Raji (cell line): ENCODE measurements around the gene GJA4.

ENCODE experiments used
- POLR2A ChIP-seq: IDR thresholded peaks from 2 replicates; pipeline ENCODE4 v1.6.1; 2011; ENCODE audit warnings: low read depth, low read length, control low read depth; ENCODE audit not compliant: insufficient read depth

The GJA4 gene

DNA sequence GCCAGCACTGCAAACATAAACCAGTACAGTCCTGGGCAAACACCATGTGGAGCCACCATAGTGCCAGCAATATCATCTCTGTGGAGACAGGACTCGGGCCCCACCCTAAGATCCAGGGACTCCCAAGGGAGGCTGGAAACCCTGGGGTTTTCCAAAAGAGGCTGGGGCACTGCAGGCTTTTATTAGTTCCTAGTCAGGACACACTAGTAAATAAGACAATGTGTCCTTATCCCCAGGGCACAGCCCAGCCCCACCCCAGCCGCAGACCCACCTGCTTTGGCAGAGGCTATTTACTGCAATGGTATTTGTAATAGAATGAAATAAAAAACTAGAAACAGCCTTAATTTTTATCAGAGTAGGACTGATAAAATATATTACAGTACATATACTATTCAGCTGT lies 12.3 kb upstream of the GJA4 start:
- TF ChIP-seq POLR2A = no peak

DNA sequence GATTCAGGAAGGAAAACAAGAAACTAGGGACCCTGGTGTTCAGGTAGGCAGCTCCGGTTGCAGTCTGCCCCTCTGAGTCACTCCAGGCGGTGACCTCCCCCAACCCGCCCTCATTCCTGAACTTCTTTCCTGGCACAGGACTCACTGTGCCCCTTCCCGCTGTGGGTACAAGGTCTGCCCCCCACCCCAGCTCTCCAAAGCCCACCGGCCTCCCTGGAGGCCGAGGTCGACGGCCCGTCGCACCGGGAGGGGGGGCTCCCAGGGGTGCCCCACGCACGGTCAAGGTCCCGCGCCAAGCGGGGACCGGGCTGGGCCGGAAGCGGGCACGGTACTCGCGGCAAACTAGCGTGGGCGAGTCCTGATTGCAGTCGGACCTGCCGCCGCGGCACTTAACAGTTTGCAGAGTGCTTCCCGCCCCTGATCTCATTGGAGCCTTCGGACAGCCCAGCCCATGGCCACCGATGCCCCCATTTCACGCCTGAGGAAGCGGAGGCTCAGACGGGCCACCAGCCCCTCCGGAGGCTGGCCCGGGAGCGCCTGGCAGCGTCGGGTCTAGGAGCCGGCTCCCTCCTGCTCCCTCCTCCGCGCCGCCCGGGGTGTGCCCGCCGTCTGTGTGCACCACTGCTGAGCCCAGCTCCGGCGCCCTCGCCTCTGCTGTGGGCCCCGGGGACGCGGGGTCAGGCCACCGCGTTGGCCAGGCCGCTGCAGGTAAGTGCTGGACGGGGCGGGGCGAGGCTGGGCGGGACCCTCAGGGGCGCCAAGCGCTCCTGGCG lies 11.5 kb upstream of the GJA4 start, which contains the start of gene GJB3:
Gene GJB3, plus strand, starts transcription at position 144 of the 773 bp plus-strand sequence. CDS start 3,549 bp downstream, outside the sequence.
- TF ChIP-seq POLR2A = no peak

DNA sequence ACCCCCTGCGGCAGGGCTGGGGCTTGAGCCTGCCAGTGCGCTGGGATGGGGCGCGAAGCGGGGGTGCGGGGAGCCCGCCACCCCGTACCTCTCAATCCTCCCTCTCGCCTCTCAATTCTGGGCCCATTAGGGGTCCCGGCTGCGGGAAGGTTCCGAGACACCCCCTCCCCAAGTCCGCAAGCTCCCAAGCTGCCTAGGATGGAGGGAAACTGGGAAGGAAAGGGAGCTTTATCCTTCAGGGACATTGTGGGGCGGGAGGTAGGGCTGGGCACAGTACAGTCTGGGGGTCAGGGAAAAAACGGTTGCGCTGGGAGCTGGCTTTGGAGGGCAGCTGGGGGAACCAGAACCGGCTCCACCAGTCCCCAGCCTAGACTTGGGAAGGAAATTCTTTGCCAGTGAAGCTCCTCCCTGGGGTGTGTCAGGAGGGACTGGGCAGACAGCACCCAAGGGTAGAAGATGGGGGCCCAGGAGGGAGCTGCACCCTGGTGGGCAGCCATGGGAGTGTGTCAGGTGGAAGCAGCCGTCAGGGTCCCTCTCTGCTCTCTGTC lies 10.9 kb upstream of the GJA4 start:
- TF ChIP-seq POLR2A = no peak

DNA sequence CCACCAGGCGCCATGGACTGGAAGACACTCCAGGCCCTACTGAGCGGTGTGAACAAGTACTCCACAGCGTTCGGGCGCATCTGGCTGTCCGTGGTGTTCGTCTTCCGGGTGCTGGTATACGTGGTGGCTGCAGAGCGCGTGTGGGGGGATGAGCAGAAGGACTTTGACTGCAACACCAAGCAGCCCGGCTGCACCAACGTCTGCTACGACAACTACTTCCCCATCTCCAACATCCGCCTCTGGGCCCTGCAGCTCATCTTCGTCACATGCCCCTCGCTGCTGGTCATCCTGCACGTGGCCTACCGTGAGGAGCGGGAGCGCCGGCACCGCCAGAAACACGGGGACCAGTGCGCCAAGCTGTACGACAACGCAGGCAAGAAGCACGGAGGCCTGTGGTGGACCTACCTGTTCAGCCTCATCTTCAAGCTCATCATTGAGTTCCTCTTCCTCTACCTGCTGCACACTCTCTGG lies 8.0 kb upstream of the GJA4 start:
- no peak for TF ChIP-seq POLR2A

DNA sequence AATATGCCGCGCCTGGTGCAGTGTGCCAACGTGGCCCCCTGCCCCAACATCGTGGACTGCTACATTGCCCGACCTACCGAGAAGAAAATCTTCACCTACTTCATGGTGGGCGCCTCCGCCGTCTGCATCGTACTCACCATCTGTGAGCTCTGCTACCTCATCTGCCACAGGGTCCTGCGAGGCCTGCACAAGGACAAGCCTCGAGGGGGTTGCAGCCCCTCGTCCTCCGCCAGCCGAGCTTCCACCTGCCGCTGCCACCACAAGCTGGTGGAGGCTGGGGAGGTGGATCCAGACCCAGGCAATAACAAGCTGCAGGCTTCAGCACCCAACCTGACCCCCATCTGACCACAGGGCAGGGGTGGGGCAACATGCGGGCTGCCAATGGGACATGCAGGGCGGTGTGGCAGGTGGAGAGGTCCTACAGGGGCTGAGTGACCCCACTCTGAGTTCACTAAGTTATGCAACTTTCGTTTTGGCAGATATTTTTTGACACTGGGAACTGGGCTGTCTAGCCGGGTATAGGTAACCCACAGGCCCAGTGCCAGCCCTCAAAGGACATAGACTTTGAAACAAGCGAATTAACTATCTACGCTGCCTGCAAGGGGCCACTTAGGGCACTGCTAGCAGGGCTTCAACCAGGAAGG lies 7.4 kb upstream of the GJA4 start:
- no peak for TF ChIP-seq POLR2A

DNA sequence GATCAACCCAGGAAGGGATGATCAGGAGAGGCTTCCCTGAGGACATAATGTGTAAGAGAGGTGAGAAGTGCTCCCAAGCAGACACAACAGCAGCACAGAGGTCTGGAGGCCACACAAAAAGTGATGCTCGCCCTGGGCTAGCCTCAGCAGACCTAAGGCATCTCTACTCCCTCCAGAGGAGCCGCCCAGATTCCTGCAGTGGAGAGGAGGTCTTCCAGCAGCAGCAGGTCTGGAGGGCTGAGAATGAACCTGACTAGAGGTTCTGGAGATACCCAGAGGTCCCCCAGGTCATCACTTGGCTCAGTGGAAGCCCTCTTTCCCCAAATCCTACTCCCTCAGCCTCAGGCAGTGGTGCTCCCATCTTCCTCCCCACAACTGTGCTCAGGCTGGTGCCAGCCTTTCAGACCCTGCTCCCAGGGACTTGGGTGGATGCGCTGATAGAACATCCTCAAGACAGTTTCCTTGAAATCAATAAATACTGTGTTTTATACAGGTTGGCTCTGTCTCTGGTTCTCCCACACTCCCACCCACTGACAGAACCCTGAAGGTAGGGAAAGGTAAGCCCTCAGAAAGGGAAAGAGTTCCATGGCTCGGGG lies 6.8 kb upstream of the GJA4 start:
- TF ChIP-seq POLR2A = no peak

DNA sequence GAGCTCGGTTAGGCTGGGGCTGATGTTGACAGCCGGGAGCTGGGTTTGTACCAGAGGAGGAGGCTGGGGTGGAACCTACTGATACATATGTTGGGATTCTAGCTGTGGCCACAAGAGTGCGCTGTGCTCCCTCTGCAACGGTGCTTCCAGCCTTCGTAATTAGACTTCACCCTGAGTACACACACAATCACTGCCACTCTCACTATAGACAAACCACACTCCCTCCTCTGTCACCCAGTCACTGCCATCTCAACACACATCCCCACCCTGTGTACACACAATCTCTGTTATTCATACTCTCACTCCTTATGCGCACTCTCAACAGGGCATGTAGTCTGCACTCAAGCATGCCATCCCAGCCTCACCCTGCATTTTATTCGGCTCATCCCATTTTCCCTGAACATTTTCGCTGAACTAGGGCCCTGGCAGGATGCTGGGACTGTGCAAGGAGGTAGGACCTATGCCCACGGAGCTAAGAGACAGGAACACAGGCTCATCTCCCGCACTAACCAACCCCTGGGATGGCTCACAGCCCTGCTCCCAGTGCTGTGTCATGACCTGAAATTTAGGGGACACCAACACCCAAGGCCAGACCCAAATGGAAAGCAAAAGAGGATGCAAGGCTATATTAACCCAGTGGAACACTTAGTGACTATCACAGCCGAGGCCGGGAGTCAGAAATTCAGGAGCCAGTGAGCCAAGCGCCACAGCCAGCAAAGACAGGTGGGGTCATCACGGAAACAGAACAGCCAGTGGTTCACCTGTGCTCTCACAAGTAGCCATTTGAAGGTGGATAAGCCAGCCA lies 6.1 kb upstream of the GJA4 start:
- no peak for TF ChIP-seq POLR2A

DNA sequence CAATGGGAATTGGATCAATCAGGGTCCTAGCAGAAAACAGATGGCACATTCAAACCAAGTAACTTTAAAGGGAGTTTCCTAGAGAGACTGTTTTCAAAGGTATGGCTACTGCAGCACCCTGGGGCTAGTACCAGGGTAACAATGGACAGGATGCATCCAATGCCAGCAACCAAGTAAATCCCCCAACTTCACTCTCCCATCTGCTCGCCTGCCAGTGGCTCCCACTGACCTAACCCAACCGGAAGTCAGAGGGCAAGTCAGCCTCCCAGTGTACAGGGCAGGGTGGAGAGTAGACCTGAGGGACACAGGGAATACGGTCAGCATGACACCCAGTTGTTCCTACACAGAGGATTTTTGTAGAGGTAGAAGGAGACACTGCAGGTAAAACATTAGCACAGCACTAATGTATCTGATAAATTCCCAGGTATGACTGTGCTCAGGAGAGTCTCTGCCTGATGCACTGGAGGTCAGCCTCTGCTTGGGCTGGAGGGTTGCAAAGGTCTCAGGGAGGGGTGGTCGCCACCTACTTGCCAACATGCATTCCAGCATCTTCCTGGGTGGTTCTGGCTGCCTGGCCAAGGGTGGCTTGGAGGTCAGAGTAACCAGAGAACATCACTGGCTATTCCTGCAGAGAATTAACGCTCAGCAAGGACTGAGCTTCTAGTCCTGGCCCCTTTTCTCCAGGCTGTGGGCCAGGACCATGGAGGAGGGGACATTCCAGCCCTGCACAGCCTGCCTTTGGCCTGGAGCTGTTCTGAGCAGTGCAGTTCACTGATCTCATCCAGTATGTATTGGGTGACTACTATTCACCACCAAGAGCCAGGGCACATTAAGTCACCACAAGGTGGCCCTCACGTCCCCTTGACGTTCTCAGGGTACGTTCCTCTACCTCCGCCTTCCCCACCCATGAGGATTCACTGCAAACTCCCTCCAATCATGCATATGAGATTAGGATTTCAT lies 5.1 kb upstream of the GJA4 start:
- TF ChIP-seq POLR2A = no peak

DNA sequence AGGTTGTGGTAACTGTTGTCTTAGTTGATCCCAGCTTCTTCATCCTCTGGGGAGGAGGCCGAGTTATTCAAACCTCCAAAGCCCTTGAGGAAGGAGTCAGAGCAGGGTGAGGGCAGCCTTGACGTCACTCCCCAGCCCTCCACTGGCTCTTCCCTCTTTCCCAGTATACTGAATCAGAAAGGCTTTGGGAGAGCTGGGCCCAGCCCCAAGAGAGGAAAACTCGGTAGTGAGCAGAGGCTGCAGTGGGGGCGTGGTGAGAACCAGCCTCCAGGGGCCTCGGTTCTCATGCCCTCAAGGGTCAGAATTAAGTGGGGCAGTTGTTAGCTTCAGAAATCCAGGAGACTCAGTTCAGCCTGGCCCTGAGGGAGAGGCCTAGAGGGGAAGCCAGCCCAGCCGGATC lies 1.8 kb upstream of the GJA4 start:
- no peak for TF ChIP-seq POLR2A

DNA sequence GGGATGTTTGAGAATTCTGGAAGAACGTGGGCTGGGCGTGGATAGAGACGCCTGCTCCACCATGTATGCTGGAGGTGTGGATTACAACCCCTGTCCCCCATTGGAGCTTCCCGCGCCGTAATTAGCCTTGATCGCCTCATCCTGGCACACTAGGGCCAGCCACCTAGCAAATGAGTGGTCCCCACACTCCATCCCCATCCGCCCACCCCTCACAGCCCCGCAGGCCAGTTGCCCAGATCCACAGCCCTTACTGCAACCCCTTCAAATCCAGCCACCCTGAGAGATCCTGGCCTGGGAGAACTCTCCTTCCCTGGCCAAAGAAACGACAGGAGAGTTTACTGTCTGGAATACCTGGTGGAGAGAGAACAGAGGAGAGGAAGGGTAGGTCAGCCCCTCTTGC lies 375 bp upstream of the GJA4 start:
- no peak for TF ChIP-seq POLR2A

DNA sequence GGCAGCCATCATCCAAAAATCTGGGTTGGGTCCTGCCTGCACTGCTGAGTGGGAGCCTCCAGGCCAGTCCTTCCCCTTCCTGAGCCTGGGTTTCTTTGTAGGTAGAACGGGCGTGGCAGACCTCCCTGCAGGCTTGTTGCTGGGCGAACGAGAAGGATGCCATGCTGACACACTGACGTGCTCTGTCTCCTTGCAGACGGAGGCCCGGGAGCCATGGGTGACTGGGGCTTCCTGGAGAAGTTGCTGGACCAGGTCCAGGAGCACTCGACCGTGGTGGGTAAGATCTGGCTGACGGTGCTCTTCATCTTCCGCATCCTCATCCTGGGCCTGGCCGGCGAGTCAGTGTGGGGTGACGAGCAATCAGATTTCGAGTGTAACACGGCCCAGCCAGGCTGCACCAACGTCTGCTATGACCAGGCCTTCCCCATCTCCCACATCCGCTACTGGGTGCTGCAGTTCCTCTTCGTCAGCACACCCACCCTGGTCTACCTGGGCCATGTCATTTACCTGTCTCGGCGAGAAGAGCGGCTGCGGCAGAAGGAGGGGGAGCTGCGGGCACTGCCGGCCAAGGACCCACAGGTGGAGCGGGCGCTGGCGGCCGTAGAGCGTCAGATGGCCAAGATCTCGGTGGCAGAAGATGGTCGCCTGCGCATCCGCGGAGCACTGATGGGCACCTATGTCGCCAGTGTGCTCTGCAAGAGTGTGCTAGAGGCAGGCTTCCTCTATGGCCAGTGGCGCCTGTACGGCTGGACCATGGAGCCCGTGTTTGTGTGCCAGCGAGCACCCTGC lies 1.4 kb downstream of the GJA4 start:
- no peak for TF ChIP-seq POLR2A

DNA sequence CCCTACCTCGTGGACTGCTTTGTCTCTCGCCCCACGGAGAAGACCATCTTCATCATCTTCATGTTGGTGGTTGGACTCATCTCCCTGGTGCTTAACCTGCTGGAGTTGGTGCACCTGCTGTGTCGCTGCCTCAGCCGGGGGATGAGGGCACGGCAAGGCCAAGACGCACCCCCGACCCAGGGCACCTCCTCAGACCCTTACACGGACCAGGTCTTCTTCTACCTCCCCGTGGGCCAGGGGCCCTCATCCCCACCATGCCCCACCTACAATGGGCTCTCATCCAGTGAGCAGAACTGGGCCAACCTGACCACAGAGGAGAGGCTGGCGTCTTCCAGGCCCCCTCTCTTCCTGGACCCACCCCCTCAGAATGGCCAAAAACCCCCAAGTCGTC lies 2.0 kb downstream of the GJA4 start:
- no peak for TF ChIP-seq POLR2A

DNA sequence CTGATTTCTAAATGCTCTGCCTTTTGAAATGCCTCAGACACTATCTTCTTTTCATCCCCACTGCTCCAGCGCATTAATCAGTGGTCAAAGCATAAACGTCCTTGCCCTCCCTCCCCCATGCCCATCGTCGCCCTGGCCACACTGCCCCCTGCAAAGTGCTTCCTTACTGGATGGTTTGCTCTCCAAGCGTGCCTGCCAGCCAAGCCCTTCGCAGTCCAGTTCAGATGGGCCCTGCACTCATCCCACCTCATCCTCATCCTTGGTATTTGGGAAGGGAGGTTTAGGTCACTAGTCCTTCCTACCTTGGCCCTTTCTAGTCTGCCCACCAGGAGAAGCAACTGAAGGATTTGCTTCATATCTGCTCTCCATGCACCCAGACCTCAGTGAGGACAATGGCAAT lies 3.1 kb downstream of the GJA4 start:
- TF ChIP-seq POLR2A = no peak

DNA sequence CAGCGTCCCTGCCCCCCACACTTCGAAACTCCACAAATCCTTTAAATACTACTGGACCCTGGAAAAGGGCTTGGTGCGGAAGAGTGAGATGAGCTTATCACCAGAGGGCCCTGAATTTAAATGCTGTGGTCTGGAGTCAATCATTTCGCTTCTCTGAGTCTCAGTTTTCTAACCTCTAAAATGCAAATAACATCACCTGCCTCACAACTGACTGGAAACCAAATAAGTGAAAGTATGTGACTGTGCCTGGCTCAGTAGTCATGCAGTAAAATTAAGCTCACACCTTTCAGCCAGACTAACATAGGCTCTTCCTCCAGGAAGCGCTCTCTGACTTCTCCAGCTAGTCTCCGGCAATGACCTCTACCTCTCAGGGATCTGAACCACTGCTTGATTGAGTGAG lies 4.2 kb downstream of the GJA4 start:
- TF ChIP-seq POLR2A = no peak

DNA sequence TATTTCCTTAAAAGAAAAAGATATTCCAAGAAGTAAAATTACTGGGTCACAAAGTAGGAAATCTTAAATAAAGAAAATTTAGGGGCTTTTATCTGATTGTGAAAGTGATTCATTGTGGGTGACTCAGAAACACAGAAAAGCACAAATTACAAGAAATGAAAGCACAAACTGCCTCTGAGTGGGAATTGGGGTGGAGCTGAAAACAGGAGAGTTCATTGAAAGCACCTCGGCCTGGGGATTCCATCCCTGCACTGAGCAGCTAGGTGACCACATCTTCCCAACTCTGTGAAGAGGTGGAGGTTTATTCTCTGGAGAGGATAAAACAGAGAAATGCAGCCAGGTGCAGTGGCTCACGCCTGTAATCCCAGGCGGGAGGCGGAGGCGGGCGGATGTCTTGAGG lies 7.4 kb downstream of the GJA4 start:
- no peak for TF ChIP-seq POLR2A
